ENCODE results near the gene GPR162.
"Not testable (repeated sequence)": the region's sequence is repeated elsewhere in the genome, so short reads cannot be mapped to it uniquely, and the experiment has no call there.

Gene GPR162

DNA sequence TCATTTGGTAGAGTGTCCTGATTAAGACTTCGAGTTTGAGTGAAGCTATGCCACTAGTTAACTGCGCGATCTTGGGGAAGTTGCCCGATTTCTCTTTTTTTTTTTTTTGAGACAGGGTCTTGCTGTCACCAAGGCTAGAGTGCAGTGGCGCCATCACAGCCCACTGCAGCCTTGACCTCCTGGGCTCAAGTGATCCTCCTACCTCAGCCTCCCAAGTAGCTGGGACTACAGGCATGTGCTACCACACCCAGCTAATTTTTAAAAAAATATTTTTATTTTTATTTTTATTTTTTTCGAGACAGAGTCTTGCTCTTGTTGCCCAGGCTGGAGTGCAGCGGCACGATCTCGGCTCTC lies 52.4 kb downstream of the GPR162 start:
- DNase-seq (ENCODE audit: low read depth in 2 of 2) = not testable (repeated sequence)
